Karpas-422 (cell line): Measurements from ENCODE around the gene BFSP2. TPM values are rescaled to one million over a fixed set of nuclear protein-coding genes. Genes with fewer than 3 reads are reported as not detected.

Experiments
- DNase-seq: peaks from one replicate; pipeline ENCODE4 v3.0.0-alpha.2; 2015
- H2AFZ ChIP-seq: fragments of 200-600 bp; sonication (generic); 2 replicates; pipeline ENCODE4 v1.6.1; 2014; ENCODE audit warnings: antibody characterized with exemption, low read length, mixed read lengths
- H3K27ac ChIP-seq: fragments of 200-600 bp; sonication (generic); 2 replicates; pipeline ENCODE4 v1.5.1; 2014; ENCODE audit warnings: mild to moderate bottlenecking, low read length, moderate library complexity
- H3K27me3 ChIP-seq: fragments of 200-600 bp; sonication (generic); 2 replicates; pipeline ENCODE4 v1.6.1; 2014; ENCODE audit warnings: low read length, mixed read lengths
- H3K36me3 ChIP-seq: fragments of 200-600 bp; sonication (generic); 2 replicates; pipeline ENCODE4 v1.6.1; 2014; ENCODE audit warnings: low read length, mixed read lengths; ENCODE audit not compliant: insufficient read depth
- H3K4me1 ChIP-seq: fragments of 200-600 bp; sonication (generic); 2 replicates; pipeline ENCODE4 v1.6.1; 2014; ENCODE audit warnings: mild to moderate bottlenecking, low read length, mixed read lengths
- H3K4me2 ChIP-seq: fragments of 200-600 bp; sonication (generic); 2 replicates; pipeline ENCODE4 v1.6.1; 2014; ENCODE audit warnings: low read length, low read depth, mild to moderate bottlenecking; ENCODE audit not compliant: poor library complexity, severe bottlenecking
- H3K4me3 ChIP-seq: fragments of 200-600 bp; sonication (generic); 2 replicates; pipeline ENCODE4 v1.5.1; 2014; ENCODE audit warnings: mild to moderate bottlenecking, antibody characterized with exemption, low read length, mixed read lengths
- H3K79me2 ChIP-seq: fragments of 200-600 bp; sonication (generic); 2 replicates; pipeline ENCODE4 v1.6.1; 2014; ENCODE audit warnings: mild to moderate bottlenecking, low read length, mixed read lengths
- H3K9ac ChIP-seq: fragments of 200-600 bp; sonication (generic); 2 replicates; pipeline ENCODE4 v1.6.0; 2014; ENCODE audit warnings: low read length
- H3K9me2 ChIP-seq: fragments of 200-600 bp; sonication (generic), shearing (Covaris generic); replicated peaks from 2 replicates; pipeline ENCODE4 v1.6.0; 2014; ENCODE audit warnings: mild to moderate bottlenecking, low read length, moderate library complexity; ENCODE audit not compliant: insufficient read depth
- H3K9me3 ChIP-seq: fragments of 300-700, 200-600 bp; sonication (generic); 2 replicates; pipeline ENCODE4 v1.6.1; 2014; ENCODE audit warnings: low read length, mixed read lengths
- H4K20me1 ChIP-seq: fragments of 200-600 bp; sonication (generic); 2 replicates; pipeline ENCODE4 v1.6.1; 2014; ENCODE audit warnings: mild to moderate bottlenecking, antibody characterized with exemption, low read length, low read depth; ENCODE audit not compliant: insufficient read depth
- total RNA-seq: library from RNA; depleted of rRNA; stranded (reverse); fragments of >200 nt; shearing (Covaris generic); gene quantifications from 2 replicates; pipeline ENCODE4 v1.2.3, GENCODE V29; 2014; ENCODE audit warnings: low replicate concordance

The BFSP2 gene
- total RNA-seq, 1 experiment from 2014 or later = 33.1 TPM

GRCh38 chr3:133503409-133503808 lies 103.6 kb downstream of the BFSP2 start:
- no peaks in the 10 kb centered on the region for H3K36me3 ChIP-seq
- H3K27ac ChIP-seq = no peak overlapping the region
- peaks cover 18% of the 10 kb centered on the region for H3K4me1 ChIP-seq
- no peak overlapping the region for H3K4me3 ChIP-seq
- H3K4me2 ChIP-seq = no peak overlapping the region
- H3K9me2 ChIP-seq = no peaks in the 10 kb centered on the region
- H2AFZ ChIP-seq = no peak overlapping the region
- no peak for DNase-seq
- no peak overlapping the region for H3K9ac ChIP-seq
- no peaks in the 10 kb centered on the region for H4K20me1 ChIP-seq
- no peaks in the 10 kb centered on the region for H3K79me2 ChIP-seq
- no peaks in the 10 kb centered on the region for H3K27me3 ChIP-seq
- H3K9me3 ChIP-seq = no peaks in the 10 kb centered on the region

- Histone ChIP-seq H3K4me3 (no peak overlapping the region), H3K4me1 (peaks cover 28% of the 10 kb centered on the region), H4K20me1 (no peaks in the 10 kb centered on the region), H3K27me3 (no peaks in the 10 kb centered on the region), H3K9ac (no peak overlapping the region), H3K9me3 (no peaks in the 10 kb centered on the region), H3K9me2 (no peaks in the 10 kb centered on the region), H3K79me2 (no peaks in the 10 kb centered on the region), H3K27ac (no peak overlapping the region), H3K4me2 (no peak overlapping the region), H3K36me3 (no peaks in the 10 kb centered on the region), H2AFZ (no peak overlapping the region)
- no peak for DNase-seq
Observed at GRCh38 chr3:133504736-133505135, 104.9 kb downstream of the BFSP2 start.

DNA sequence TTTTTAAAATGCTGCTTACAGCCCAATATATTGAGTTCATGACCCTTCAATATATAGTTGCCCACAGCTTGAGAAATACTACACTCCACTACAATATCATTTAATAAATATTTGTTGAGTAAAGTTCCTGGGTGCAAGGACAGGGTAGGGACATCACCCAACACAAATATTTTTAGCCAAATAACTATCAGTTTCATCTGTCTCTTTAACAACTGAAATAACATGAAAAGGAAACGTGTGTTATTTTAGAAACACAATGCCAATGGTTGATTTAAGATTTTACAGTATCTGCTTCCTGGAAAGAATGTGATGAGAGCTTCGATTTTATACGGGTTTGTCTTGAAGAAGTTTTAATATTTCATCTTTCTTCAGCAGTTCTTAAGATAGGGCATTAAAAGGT lies 106.0 kb downstream of the BFSP2 start:
- Histone ChIP-seq H3K4me3 (0 out of 2 replicates have a peak overlapping the region, but pooled peaks have one; percentile 13), H3K9me2 (no peaks in the 10 kb centered on the region), H3K27ac (peak overlapping the region; percentile 29; the same call in 1 of the 2 replicates), H3K4me2 (peak overlapping the region; percentile 53), H3K9me3 (no peaks in the 10 kb centered on the region), H3K9ac (peak overlapping the region; percentile 43), H3K27me3 (no peaks in the 10 kb centered on the region), H3K79me2 (no peaks in the 10 kb centered on the region), H4K20me1 (no peaks in the 10 kb centered on the region), H2AFZ (peak overlapping the region; percentile 92), H3K4me1 (peaks cover 30% of the 10 kb centered on the region), H3K36me3 (no peaks in the 10 kb centered on the region)
- no peak for DNase-seq

DNA sequence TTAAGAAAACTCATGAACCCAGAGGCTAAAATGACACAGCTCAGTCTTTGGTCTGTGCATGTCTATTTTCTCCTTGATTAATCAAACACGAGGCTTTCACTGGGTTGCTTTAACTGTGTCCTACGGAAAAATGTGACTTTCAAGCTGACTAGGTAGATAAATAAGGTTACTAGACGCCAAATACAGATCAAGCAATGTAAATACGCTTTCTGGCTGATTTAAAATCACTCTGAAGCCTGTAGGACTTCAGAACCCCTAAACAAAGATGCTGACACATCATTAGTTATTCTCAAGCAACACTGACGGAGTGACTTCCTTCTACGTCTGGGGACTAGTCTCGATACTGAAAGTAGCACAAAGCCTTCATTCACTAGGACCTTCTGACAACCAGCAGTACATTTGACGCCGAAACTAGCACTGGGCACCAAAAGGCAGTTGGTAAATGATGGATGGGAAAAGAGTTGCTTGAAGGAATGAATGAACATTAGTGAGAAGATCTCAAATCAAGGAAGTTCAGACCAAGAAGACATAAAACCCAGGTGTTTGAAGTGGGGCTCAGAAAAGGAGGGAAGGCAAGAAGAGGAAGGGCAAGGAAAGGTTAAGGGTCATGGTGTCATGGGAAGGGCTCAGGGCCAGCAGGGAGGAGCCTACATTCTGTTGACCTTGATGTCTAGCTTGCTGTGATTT lies 106.5 kb downstream of the BFSP2 start:
- DNase-seq = peak; percentile 63
- Histone ChIP-seq H3K27me3 (no peaks in the 10 kb centered on the region), H3K9me3 (no peaks in the 10 kb centered on the region), H3K4me1 (peaks cover 30% of the 10 kb centered on the region), H3K36me3 (no peaks in the 10 kb centered on the region), H2AFZ (peak overlapping the region; percentile 92), H3K4me3 (peak overlapping the region; percentile 13; the same call in 1 of the 2 replicates), H3K9me2 (no peaks in the 10 kb centered on the region), H3K79me2 (no peaks in the 10 kb centered on the region), H3K4me2 (peak overlapping the region; percentile 53), H3K9ac (peak overlapping the region; percentile 43), H4K20me1 (no peaks in the 10 kb centered on the region), H3K27ac (peak overlapping the region; percentile 29; the same call in 1 of the 2 replicates)

DNA sequence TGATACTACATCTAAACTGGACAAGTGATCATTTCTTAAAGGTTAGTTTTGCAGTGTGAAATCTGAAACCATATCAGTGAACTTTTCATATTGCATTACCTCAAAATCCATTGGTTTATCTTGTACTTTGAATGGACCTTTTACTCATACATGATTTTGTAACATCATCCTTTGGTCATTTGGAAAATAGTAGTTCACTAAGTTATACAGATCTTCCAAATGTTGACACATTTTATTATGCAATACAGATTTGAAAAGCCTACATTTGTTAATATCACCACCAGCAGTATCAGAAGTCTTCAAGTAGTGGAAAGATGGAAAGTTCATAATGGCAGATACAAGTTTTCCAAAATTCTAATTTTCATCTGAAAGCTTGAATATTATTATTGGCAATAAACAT lies 109.6 kb downstream of the BFSP2 start:
- no peaks in the 10 kb centered on the region for H3K27me3 ChIP-seq
- H3K4me3 ChIP-seq = no peak overlapping the region
- no peak for DNase-seq
- H4K20me1 ChIP-seq = no peaks in the 10 kb centered on the region
- no peak overlapping the region for H3K9ac ChIP-seq
- H3K9me2 ChIP-seq = no peaks in the 10 kb centered on the region
- H3K4me2 ChIP-seq = peak overlapping the region; percentile 24
- no peaks in the 10 kb centered on the region for H3K79me2 ChIP-seq
- H3K36me3 ChIP-seq = no peaks in the 10 kb centered on the region
- no peaks in the 10 kb centered on the region for H3K9me3 ChIP-seq
- H3K4me1 ChIP-seq = peaks cover 30% of the 10 kb centered on the region
- H2AFZ ChIP-seq = 0 out of 2 replicates have a peak overlapping the region, but pooled peaks have one; percentile 20
- H3K27ac ChIP-seq = no peak overlapping the region

GRCh38 chr3:133512416-133513089 lies 112.7 kb downstream of the BFSP2 start:
- no peaks in the 10 kb centered on the region for H3K36me3 ChIP-seq
- no peaks in the 10 kb centered on the region for H3K9me3 ChIP-seq
- H3K9me2 ChIP-seq = no peaks in the 10 kb centered on the region
- no peak overlapping the region for H2AFZ ChIP-seq
- H3K79me2 ChIP-seq = no peaks in the 10 kb centered on the region
- no peak overlapping the region for H3K4me3 ChIP-seq
- H4K20me1 ChIP-seq = no peaks in the 10 kb centered on the region
- no peak overlapping the region for H3K4me2 ChIP-seq
- H3K4me1 ChIP-seq = peaks cover 12% of the 10 kb centered on the region
- DNase-seq = no peak
- no peaks in the 10 kb centered on the region for H3K27me3 ChIP-seq
- no peak overlapping the region for H3K9ac ChIP-seq
- no peak overlapping the region for H3K27ac ChIP-seq

DNA sequence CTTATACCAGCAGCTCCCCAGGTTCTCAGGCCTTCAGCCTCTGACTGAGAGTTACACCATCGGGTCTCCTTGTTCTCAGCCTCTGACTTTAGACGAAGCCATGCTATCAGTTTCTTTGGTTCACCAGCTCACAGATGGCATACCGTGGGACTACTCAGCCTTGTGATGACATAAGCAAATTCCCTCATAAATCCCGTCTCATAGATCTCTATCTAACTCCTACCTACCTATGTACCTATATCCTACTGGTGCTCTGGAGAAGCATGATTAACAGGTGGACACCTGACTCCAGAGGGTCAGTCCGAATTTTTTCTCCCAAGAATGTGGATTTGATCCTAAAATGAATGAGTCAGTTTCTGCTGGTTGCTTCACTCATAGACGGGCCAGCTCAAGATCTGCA lies 114.6 kb downstream of the BFSP2 start:
- H3K27ac ChIP-seq = no peak overlapping the region
- no peak overlapping the region for H3K4me3 ChIP-seq
- no peaks in the 10 kb centered on the region for H3K27me3 ChIP-seq
- no peaks in the 10 kb centered on the region for H3K9me3 ChIP-seq
- no peaks in the 10 kb centered on the region for H3K36me3 ChIP-seq
- H2AFZ ChIP-seq = no peak overlapping the region
- no peaks in the 10 kb centered on the region for H3K79me2 ChIP-seq
- no peak overlapping the region for H3K4me2 ChIP-seq
- DNase-seq = no peak
- H3K9ac ChIP-seq = no peak overlapping the region
- H4K20me1 ChIP-seq = no peaks in the 10 kb centered on the region
- no peaks in the 10 kb centered on the region for H3K9me2 ChIP-seq
- peaks cover 14% of the 10 kb centered on the region for H3K4me1 ChIP-seq

DNA sequence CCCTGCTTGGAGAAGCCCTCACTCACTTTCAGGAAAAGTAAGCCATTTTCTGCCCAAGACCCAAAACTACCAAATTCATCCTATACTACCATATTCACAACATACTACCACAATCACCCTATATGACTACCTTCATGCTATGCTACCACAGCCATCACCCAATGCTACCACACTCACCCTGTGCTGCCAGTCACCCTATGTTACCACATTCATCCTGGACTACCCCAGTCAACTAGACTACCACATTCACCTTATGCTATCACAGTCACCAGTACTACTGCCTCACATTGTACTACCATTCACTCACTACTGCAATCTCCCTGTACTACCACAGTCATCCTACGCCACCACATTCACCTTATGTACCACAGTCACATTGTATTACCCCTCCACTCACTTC lies 115.3 kb downstream of the BFSP2 start:
- H3K4me3 ChIP-seq = no peak overlapping the region
- no peak for DNase-seq
- no peak overlapping the region for H3K27ac ChIP-seq
- no peak overlapping the region for H2AFZ ChIP-seq
- no peaks in the 10 kb centered on the region for H3K9me2 ChIP-seq
- no peaks in the 10 kb centered on the region for H3K79me2 ChIP-seq
- H3K36me3 ChIP-seq = no peaks in the 10 kb centered on the region
- no peaks in the 10 kb centered on the region for H3K27me3 ChIP-seq
- peaks cover 9% of the 10 kb centered on the region for H3K4me1 ChIP-seq
- H3K9me3 ChIP-seq = no peaks in the 10 kb centered on the region
- no peak overlapping the region for H3K4me2 ChIP-seq
- H3K9ac ChIP-seq = no peak overlapping the region
- no peaks in the 10 kb centered on the region for H4K20me1 ChIP-seq
